ENCODE results near the gene FOXP1.

- TF ChIP-seq SP1 (IDR thresholded peaks at IDR 0.05), result no peak
- TF ChIP-seq CTCF (IDR thresholded peaks at IDR 0.05; ENCODE audit: low read depth, low read length, missing input control), result no peak
- no peak for TF ChIP-seq RXRA (IDR thresholded peaks at IDR 0.05)
- no peak for TF ChIP-seq MAX (IDR thresholded peaks at IDR 0.05)
- TF ChIP-seq YY1 (IDR thresholded peaks at IDR 0.05), result no peak
- no peak for TF ChIP-seq HNF4G (IDR thresholded peaks at IDR 0.05)
- no peak for TF ChIP-seq RAD21 (IDR thresholded peaks at IDR 0.05)
Observed at GRCh38 chr3:71194785-71195184, 388.7 kb downstream of the FOXP1 start.
